Posterior vena cava (tissue), 2 donors: ENCODE results near the gene SNX14. TPM values are rescaled to one million over a fixed set of nuclear protein-coding genes. Genes with fewer than 3 reads are reported as not detected.
"Not testable (repeated sequence)": the region's sequence is repeated elsewhere in the genome, so short reads cannot be mapped to it uniquely, and the experiment has no call there.

Source experiments
- DNase-seq: peaks from one replicate; pipeline ENCODE4 v3.0.0-alpha.2; 2020; ENCODE audit warnings: low spot score
- intact Hi-C, 2 donors: fragments of 100-400 bp; cut with DNase I; formaldehyde crosslinking; loops; one replicate each; pipeline versions ENCODE4 v1.14.1 to v1.14.2; 2022 to 2023
- total RNA-seq, 2 donors: library from RNA; stranded (reverse); fragmentation: NEBNext Ultra II Directional; extraction: Animal tissue kit (Norgen Biotek cat#: 25700); gene quantifications; one replicate each; pipeline ENCODE4 v1.2.1, GENCODE V29; 2021
- donor health status: DM: yes; HTN: yes; CAD: no.
- donor health status: DM: yes; HTN: yes; CAD: no.

SNX14 gene
- total RNA-seq, 2 donors from 2014 or later, result 74.2 to 77.0 TPM

- intact Hi-C loops, result no loop called here
- DNase-seq, result no peak
These were observed 42.4 kb downstream of the SNX14 start for GRCh38 chr6:85551264-85551663.

- intact Hi-C loops, result no loop called here
- DNase-seq, result no peak
These were observed 45.9 kb downstream of the SNX14 start for GRCh38 chr6:85547719-85548118.

GRCh38 chr6:85544776-85545175 lies 48.9 kb downstream of the SNX14 start:
- DNase-seq, result no peak
- intact Hi-C loops, result no loop called here

GRCh38 chr6:85537055-85537494 lies 56.6 kb downstream of the SNX14 start:
- no peak for DNase-seq
- intact Hi-C loops, result no loop called here

- intact Hi-C loops, DNase-seq: not testable (repeated sequence)
These were observed 69.4 kb downstream of the SNX14 start for GRCh38 chr6:85524281-85524680.

- intact Hi-C loops, result no loop called here
- DNase-seq, result no peak
These were observed 77.5 kb downstream of the SNX14 start for GRCh38 chr6:85516168-85516567.

- DNase-seq, result no peak
These were observed 87.1 kb downstream of the SNX14 start for GRCh38 chr6:85506441-85507093.

GRCh38 chr6:85498596-85499258 lies 94.9 kb downstream of the SNX14 start:
- intact Hi-C loops, result no loop called here

More at GRCh38 chr6:85506441-85507093, 87.1 kb downstream of the SNX14 start:
- intact Hi-C loops, result no loop called here

GRCh38 chr6:85496856-85497255 lies 96.8 kb downstream of the SNX14 start:
- DNase-seq, result no peak
- intact Hi-C loops, result no loop called here

More at GRCh38 chr6:85498596-85499258, 94.9 kb downstream of the SNX14 start:
- DNase-seq, result no peak

- intact Hi-C loops, result no loop called here
- DNase-seq, result no peak
These were observed 97.6 kb downstream of the SNX14 start for GRCh38 chr6:85496009-85496579.

GRCh38 chr6:85494547-85495536 lies 98.8 kb downstream of the SNX14 start:
- intact Hi-C loops, result no loop called here
- DNase-seq, result no peak

- DNase-seq, result no peak
- intact Hi-C loops, result no loop called here
These were observed 100.3 kb downstream of the SNX14 start for GRCh38 chr6:85493389-85493788.

- DNase-seq, result no peak
- intact Hi-C loops, result no loop called here
These were observed 103.0 kb downstream of the SNX14 start for GRCh38 chr6:85490516-85491248.

GRCh38 chr6:85484948-85485347 lies 108.7 kb downstream of the SNX14 start:
- no peak for DNase-seq
- intact Hi-C loops, result loop anchor here (5.0 kb wide), 2 partner anchors 123 to 128 kb away; no protein-coding TSS in a partner anchor

- DNase-seq, result no peak
- intact Hi-C loops, result loop anchor here (5.0 kb wide), 2 partner anchors 122 to 127 kb away; no protein-coding TSS in a partner anchor
These were observed 109.8 kb downstream of the SNX14 start for GRCh38 chr6:85483846-85484245.

- DNase-seq, result peak; percentile 94
- intact Hi-C loops, result loop anchor here (5.0 kb wide), 2 partner anchors 121 to 126 kb away; no protein-coding TSS in a partner anchor
These were observed 110.6 kb downstream of the SNX14 start for GRCh38 chr6:85482905-85483700.

GRCh38 chr6:85482206-85482904 lies 111.3 kb downstream of the SNX14 start:
- intact Hi-C loops, result loop anchor here (5.0 kb wide), 2 partner anchors 120 to 125 kb away; no protein-coding TSS in a partner anchor
- no peak for DNase-seq
